GM10847 (cell line): Measurements from ENCODE around the gene UBE2Z.

Experiments
- POLR2A ChIP-seq: IDR thresholded peaks from 2 replicates; pipeline ENCODE4 v1.6.1; 2011; ENCODE audit not compliant: insufficient read length; ENCODE audit errors: extremely low read depth

UBE2Z gene

DNA sequence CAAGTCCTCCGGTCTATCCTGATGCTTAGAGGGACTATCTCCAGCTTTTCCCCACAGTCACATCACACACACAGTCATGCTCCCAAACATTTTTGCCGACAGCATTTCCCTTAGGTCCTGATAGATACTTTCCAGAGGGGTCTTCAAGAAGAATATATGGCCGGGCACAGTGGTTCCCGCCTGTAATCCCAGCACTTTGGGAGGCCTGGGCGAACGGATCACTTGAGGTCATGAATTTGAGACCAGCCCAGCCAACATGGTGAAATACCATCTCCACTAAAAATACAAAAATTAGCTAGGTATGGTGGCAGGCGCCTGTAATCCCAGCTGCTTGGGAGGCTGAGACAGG is 64.5 kb downstream of the UBE2Z start:
- TF ChIP-seq POLR2A, result no peak

GRCh38 chr17:48973806-48974205 is 65.6 kb downstream of the UBE2Z start:
- no peak for TF ChIP-seq POLR2A
